Activated naive CD8-positive, alpha-beta T cell treated with anti-CD3 and anti-CD28 coated beads, Interleukin-2, amount 50 U/mL, for 24 hours (primary cell): ENCODE measurements around the gene ZNF627.
A peak's percentile ranks its signal among the peaks of the same experiment; 100 is the strongest.
"Not testable (repeated sequence)": the region's sequence is repeated elsewhere in the genome, so short reads cannot be mapped to it uniquely, and the experiment has no call there.

ENCODE experiments used
- ATAC-seq: fragments of 150-1000 bp; cut with Tn5 transposase; one replicate; pipeline ENCODE4 v1.10.0; 2021
- DNase-seq: peaks from one replicate; pipeline ENCODE4 v3.0.0; 2021
- H3K27ac Mint-ChIP-seq: one replicate; pipeline ENCODE4 v1.8.0; 2021; ENCODE audit warnings: mild to moderate bottlenecking, mixed read lengths
- H3K27me3 Mint-ChIP-seq: one replicate; pipeline ENCODE4 v1.8.0; 2021; ENCODE audit warnings: mixed read lengths
- H3K36me3 Mint-ChIP-seq: one replicate; pipeline ENCODE4 v1.8.0; 2021; ENCODE audit warnings: low read depth, mixed read lengths
- H3K4me1 Mint-ChIP-seq: one replicate; pipeline ENCODE4 v1.8.0; 2021; ENCODE audit warnings: mixed read lengths
- H3K4me3 Mint-ChIP-seq: one replicate; pipeline ENCODE4 v1.8.0; 2021; ENCODE audit warnings: mild to moderate bottlenecking, moderate library complexity, mixed read lengths
- H3K9me3 Mint-ChIP-seq: one replicate; pipeline ENCODE4 v1.8.0; 2021; ENCODE audit warnings: mixed read lengths

The ZNF627 gene

DNA sequence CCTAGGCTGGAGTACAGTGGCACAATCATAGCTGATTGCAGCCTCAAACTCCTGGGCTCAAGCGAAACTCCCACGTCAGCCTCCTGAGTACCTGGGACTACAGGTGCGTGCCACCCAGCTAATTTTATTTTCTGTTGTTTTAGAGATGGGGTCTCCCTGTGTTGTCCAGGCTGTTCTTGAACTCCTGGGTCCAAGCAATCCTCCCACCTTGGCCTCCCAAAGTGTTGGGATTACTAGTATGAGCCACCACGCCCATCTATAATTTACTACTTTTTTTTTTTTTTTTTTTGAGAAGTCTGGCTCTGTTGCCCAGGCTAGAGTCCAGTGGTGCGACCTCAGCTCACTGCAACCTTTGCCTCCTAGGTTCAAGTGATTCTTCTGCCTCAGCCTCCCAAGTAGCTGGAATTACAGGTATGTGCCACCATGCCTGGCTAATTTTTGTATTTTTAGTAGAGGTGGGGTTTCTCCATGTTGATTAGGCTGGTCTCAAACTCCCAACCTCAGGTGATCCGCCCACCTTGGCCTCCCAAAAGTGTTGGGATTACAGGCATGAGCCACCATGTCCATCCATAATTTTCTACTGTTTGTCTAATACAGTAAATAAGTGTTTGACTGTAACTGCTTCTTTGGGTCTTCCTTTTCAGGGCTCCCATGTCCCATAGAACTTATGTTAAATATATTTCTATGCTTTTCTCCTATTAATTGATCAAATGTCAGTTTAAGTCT is 33.0 kb upstream of the ZNF627 start:
- not testable (repeated sequence) for H3K9me3 Mint-ChIP-seq, H3K27ac Mint-ChIP-seq, ATAC-seq, DNase-seq, H3K36me3 Mint-ChIP-seq, H3K4me3 Mint-ChIP-seq, H3K27me3 Mint-ChIP-seq
- H3K4me1 Mint-ChIP-seq = peaks cover 29% of the 10 kb centered on the region

GRCh38 chr19:11565649-11565980 is 31.7 kb upstream of the ZNF627 start:
- H3K27ac Mint-ChIP-seq, DNase-seq, H3K9me3 Mint-ChIP-seq, ATAC-seq, H3K4me3 Mint-ChIP-seq, H3K36me3 Mint-ChIP-seq, H3K27me3 Mint-ChIP-seq: not testable (repeated sequence)
- H3K4me1 Mint-ChIP-seq = peaks cover 27% of the 10 kb centered on the region

DNA sequence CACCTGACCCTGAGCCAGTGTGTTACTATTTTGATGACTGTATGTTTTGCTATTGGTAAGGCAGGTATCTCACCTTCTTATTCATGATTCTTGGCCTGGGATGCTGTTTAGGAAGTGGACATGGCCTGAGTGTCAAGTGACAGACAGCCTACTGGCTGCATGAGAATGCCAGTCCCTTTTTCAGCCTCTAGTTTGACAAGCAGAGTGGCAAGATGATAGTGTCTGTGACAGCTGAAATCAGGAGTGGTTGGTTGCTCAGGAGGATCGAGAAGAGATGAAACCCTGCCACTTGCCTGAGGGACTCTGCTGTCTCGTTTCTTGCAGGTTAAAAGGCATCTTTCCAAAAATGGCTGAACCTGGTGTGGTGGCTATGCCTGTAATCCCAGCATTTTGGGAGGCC is 31.1 kb upstream of the ZNF627 start:
- no peak overlapping the region for H3K27ac Mint-ChIP-seq
- H3K4me1 Mint-ChIP-seq = peaks cover 24% of the 10 kb centered on the region
- H3K36me3 Mint-ChIP-seq = peaks cover 2% of the 10 kb centered on the region
- H3K4me3 Mint-ChIP-seq = no peak overlapping the region
- no peaks in the 10 kb centered on the region for H3K9me3 Mint-ChIP-seq
- H3K27me3 Mint-ChIP-seq = no peaks in the 10 kb centered on the region
- DNase-seq = no peak
- no peak for ATAC-seq

DNA sequence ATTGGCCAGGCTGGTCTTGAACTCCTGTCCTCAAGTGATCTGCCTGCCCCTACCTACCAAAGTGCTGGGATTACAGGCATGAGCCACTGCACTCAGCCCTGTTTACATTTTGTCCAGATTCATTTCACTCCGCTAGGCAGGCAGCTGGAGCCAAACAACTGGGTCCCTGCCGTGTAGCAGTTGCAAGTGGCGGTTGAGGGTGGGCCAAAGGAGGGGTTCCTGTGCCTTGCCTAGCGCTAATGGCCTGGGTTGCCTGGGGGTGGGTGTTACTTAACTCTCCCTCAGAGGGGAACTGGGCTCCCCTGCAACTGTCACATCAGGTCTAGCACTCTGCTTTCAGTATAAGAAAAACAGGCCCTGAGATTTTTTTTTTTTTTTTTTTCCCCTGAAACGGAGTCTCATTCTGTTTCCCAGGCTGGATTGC is 27.2 kb upstream of the ZNF627 start:
- H3K36me3 Mint-ChIP-seq = no peaks in the 10 kb centered on the region
- H3K4me1 Mint-ChIP-seq = peaks cover 26% of the 10 kb centered on the region
- ATAC-seq = no peak
- H3K4me3 Mint-ChIP-seq = no peak overlapping the region
- no peaks in the 10 kb centered on the region for H3K27me3 Mint-ChIP-seq
- H3K27ac Mint-ChIP-seq = no peak overlapping the region
- H3K9me3 Mint-ChIP-seq = no peaks in the 10 kb centered on the region
- no peak for DNase-seq

- H3K27me3 Mint-ChIP-seq, H3K4me3 Mint-ChIP-seq, H3K36me3 Mint-ChIP-seq, DNase-seq, H3K27ac Mint-ChIP-seq, H3K9me3 Mint-ChIP-seq, ATAC-seq: not testable (repeated sequence)
- peaks cover 26% of the 10 kb centered on the region for H3K4me1 Mint-ChIP-seq
Measured at GRCh38 chr19:11573354-11573753, 23.9 kb upstream of the ZNF627 start.

- not testable (repeated sequence) for H3K9me3 Mint-ChIP-seq, H3K27ac Mint-ChIP-seq, H3K36me3 Mint-ChIP-seq, H3K4me3 Mint-ChIP-seq, H3K27me3 Mint-ChIP-seq, ATAC-seq, DNase-seq
- peaks cover 22% of the 10 kb centered on the region for H3K4me1 Mint-ChIP-seq
Measured at GRCh38 chr19:11573763-11574162, 23.5 kb upstream of the ZNF627 start.

- H3K4me1 Mint-ChIP-seq = peaks cover 25% of the 10 kb centered on the region
- H3K27ac Mint-ChIP-seq = peak overlapping the region; percentile 18
- H3K36me3 Mint-ChIP-seq = no peaks in the 10 kb centered on the region
- ATAC-seq (peak; percentile 57), DNase-seq (peak; percentile 29)
- H3K9me3 Mint-ChIP-seq = no peaks in the 10 kb centered on the region
- H3K27me3 Mint-ChIP-seq = no peaks in the 10 kb centered on the region
- no peak overlapping the region for H3K4me3 Mint-ChIP-seq
Measured at GRCh38 chr19:11574689-11575088, 22.6 kb upstream of the ZNF627 start.

GRCh38 chr19:11576227-11576626 is 21.1 kb upstream of the ZNF627 start:
- Mint-ChIP-seq H3K27me3 (no peaks in the 10 kb centered on the region), H3K9me3 (no peaks in the 10 kb centered on the region), H3K4me1 (peaks cover 30% of the 10 kb centered on the region), H3K27ac (no peak overlapping the region), H3K36me3 (no peaks in the 10 kb centered on the region), H3K4me3 (no peak overlapping the region)
- DNase-seq (no peak), ATAC-seq (no peak)

GRCh38 chr19:11577451-11578257 is 19.6 kb upstream of the ZNF627 start, which contains the start of gene ACP5:
TSS of gene ACP5 (minus strand) at chr19:11577645. CDS start at chr19:11577317, 328 bp downstream.
- no peak within 1 kb of the TSS for H3K27ac Mint-ChIP-seq
- DNase-seq = no peak
- H3K4me1 Mint-ChIP-seq = peaks cover 42% of the 10 kb centered on the region
- no peaks in the 10 kb centered on the region for H3K27me3 Mint-ChIP-seq
- peak within 1 kb of the TSS; percentile 63 for H3K4me3 Mint-ChIP-seq
- no peaks in the 10 kb centered on the region for H3K9me3 Mint-ChIP-seq
- no peak for ATAC-seq
- H3K36me3 Mint-ChIP-seq = no peaks in the 10 kb centered on the region

DNA sequence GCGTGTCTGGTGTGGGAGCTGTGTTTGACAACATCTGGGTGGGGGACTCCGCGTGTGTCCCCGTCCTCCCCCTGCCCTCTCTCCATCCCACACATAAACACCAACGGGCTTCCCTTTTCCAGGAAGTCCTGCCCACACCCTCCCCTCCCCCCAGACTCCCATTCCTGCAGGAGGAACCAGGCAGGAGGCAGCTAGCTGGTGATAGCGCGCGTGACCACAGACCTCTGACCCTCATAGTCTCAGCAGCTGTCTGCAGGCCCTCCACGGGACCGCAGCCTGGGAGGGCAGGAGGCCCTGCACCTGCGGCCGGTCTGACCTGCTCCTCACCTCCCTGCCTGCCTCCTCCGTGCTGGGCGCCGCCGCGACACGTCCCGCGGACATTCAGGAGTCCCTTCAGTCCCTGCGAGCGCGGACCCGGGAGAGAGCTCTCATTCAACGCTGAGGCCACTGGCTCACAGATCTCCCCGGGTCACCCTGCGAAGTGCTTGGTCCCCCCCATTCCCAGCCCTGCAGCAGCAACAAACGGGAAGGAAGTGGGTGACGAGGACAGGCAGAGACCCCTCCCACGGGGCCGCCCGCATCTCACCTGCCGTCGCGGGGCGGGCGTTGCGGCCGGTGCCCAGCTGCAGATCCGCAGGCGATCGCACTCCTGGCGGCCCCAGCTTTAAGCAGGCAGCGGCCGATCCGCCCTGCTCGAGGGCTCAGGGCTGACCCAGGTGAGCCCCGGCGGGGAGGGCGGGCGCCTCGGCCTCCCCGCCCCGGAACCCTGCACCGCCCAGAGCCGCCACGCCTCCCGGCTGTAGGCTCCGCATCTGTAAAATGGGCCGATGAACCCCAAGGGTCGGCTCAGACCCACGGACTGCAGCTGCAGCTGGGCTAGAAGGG is 18.8 kb upstream of the ZNF627 start:
- Mint-ChIP-seq H3K36me3 (no peaks in the 10 kb centered on the region), H3K4me3 (peak overlapping the region; percentile 68), H3K27ac (no peak overlapping the region), H3K9me3 (no peaks in the 10 kb centered on the region), H3K27me3 (no peaks in the 10 kb centered on the region), H3K4me1 (peaks cover 45% of the 10 kb centered on the region)
- peak; percentile 42 for DNase-seq
- no peak for ATAC-seq

DNA sequence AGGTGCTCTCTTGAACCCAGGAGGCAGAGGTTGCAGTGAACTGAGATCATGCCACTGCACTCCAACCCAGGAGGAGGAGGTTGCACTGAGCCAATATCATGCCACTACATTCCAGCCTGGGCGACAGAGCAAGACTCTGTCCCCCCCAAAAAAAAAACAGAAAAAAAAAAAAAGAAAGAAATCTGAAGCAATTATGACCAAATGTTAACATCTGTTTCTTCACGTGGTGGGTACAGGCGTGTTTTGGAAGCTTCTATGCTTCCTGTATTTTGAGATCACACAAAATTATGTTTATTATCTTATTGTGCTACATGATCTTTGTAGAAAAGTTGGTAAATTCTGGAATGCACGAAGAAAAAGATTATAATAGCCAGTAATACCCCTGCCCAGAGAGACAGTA is 17.2 kb upstream of the ZNF627 start:
- no peak overlapping the region for H3K27ac Mint-ChIP-seq
- H3K27me3 Mint-ChIP-seq = no peaks in the 10 kb centered on the region
- no peaks in the 10 kb centered on the region for H3K36me3 Mint-ChIP-seq
- DNase-seq = no peak
- peaks cover 41% of the 10 kb centered on the region for H3K4me1 Mint-ChIP-seq
- H3K9me3 Mint-ChIP-seq = no peaks in the 10 kb centered on the region
- ATAC-seq = no peak
- no peak overlapping the region for H3K4me3 Mint-ChIP-seq

- no peaks in the 10 kb centered on the region for H3K36me3 Mint-ChIP-seq
- H3K27me3 Mint-ChIP-seq = no peaks in the 10 kb centered on the region
- H3K4me1 Mint-ChIP-seq = peaks cover 43% of the 10 kb centered on the region
Measured at GRCh38 chr19:11581740-11582139, 15.5 kb upstream of the ZNF627 start.

GRCh38 chr19:11586331-11586730 is 11.0 kb upstream of the ZNF627 start:
- Mint-ChIP-seq H3K4me1 (peaks cover 23% of the 10 kb centered on the region), H3K27me3 (no peaks in the 10 kb centered on the region), H3K36me3 (no peaks in the 10 kb centered on the region), H3K4me3 (no peak overlapping the region), H3K27ac (no peak overlapping the region), H3K9me3 (no peaks in the 10 kb centered on the region)
- DNase-seq (no peak), ATAC-seq (no peak)

More at GRCh38 chr19:11581740-11582139, 15.5 kb upstream of the ZNF627 start:
- DNase-seq (peak; percentile 62), ATAC-seq (peak; percentile 87)
- peak overlapping the region; percentile 79 for H3K4me3 Mint-ChIP-seq
- no peaks in the 10 kb centered on the region for H3K9me3 Mint-ChIP-seq
- H3K27ac Mint-ChIP-seq = peak overlapping the region; percentile 93

DNA sequence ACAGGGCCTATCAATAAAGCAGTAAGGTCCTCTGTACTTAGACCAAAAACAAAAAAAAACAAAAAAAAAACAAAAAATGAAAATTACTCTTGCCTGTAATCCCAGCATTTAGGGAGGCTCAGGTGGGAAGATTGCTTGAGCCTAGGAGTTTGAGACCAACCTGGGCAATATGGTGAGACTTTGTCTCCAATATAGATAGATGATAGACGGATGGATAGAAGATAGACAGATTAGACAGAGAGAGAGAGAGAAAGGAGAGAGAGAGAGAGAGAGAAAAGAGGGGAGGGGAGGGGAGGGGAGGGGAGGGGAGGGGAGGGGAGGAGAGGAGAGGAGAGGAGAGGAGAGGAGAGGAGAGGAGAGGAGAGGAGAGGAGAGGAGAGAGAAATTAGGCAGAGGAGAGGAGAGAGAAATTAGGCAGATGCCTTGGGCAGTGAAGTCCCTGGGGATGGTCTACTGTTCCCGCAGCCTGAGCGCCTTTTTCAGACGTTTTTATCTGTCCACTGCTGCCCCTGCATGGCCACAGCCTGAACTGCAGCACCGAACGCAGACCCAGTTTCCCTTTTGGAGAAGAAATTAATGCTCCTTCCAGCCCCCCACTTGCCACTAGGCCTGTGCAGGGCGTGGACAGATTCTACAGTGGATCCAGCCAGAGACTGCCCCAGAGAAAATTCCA is 9.8 kb upstream of the ZNF627 start:
- Mint-ChIP-seq H3K4me3 (no peak overlapping the region), H3K27me3 (no peaks in the 10 kb centered on the region), H3K27ac (no peak overlapping the region), H3K9me3 (no peaks in the 10 kb centered on the region), H3K4me1 (peaks cover 12% of the 10 kb centered on the region), H3K36me3 (no peaks in the 10 kb centered on the region)
- DNase-seq = peak; percentile 84
- ATAC-seq = peak; percentile 87
